Cardiac fibroblast (primary cell): ENCODE results near the gene FDCSP.

Source experiments
- DNase-seq, 2 donors: peaks; one replicate each; pipeline versions ENCODE4 v3.0.0 to v3.0.0-alpha.2; 2010; ENCODE audit warnings: low read depth in 2 of 2
- H3K4me3 ChIP-seq, 2 donors: replicated peaks in 1 of 2; 1 replicate in 1 of 2; 2 replicates in 1 of 2; pipeline ENCODE4 v1.5.1; 2011; ENCODE audit warnings: low read depth in 2 of 2, low read length in 2 of 2, mild to moderate bottlenecking in 2 of 2, moderate library complexity in 1 of 2
- CTCF ChIP-seq: IDR thresholded peaks from one replicate; pipeline ENCODE4 v1.5.1; 2011; ENCODE audit warnings: low read depth, mild to moderate bottlenecking, low read length, inconsistent platforms

The FDCSP gene

DNA sequence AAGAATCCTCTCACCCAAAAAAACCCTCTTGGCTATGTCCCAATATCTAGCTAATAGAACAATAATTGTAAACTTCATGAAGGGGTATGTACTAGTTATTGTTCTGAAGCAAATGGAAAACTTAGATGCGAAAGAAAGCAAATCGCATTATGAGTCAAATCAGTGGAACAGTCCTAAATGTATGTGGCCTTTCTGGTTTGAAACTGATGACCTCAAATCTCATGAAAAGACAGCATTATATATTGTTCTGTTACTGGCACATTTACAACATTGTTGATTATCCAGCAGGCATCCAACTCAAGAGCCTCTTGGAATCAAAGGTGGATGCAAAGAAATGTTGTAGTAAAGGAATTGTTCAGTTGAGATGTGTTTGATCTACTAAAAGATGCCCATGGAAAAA, 51.2 kb downstream of the FDCSP start:
- no peak overlapping the region for H3K4me3 ChIP-seq
- no peak for DNase-seq
- no peak for TF ChIP-seq CTCF

- DNase-seq = no peak
- no peak overlapping the region for H3K4me3 ChIP-seq
- no peak for TF ChIP-seq CTCF
These were observed 54.6 kb downstream of the FDCSP start for GRCh38 chr4:70280567-70280966.
